H1 (cell line): ENCODE data around the gene MAGI1. TPM values are rescaled to one million over a fixed set of nuclear protein-coding genes. Genes with fewer than 3 reads are reported as not detected.

Experiments
- CTCF ChIA-PET: fragments of 300-600 bp; sonication (Branson Sonifier 250); formaldehyde crosslinking; loops from one replicate; lab custom pipeline; 2021; ENCODE audit not compliant: partially characterized antibody; lab: Charles Lee
- POLR2A ChIA-PET: fragments of 300-600 bp; sonication (Branson Sonifier 250); formaldehyde crosslinking; loops from one replicate; lab custom pipeline; 2021; ENCODE audit warnings: inconsistent platforms; ENCODE audit not compliant: partially characterized antibody; lab: Charles Lee
- DNase-seq, 2 experiments: peaks; one replicate each; pipeline versions ENCODE4 v3.0.0 to v3.0.0-alpha.2; 2010 to 2022; ENCODE audit warnings: low spot score in 2 of 2, low read depth in 1 of 2, mixed read lengths in 1 of 2
- FAIRE-seq: peaks from 2 replicates; lab custom pipeline; 2011; peaks lifted over from hg19 to GRCh38; lab: Jason Lieb, UNC
- H2AFZ ChIP-seq: 2 replicates; pipeline ENCODE4 v1.8.1; 2012; ENCODE audit warnings: low read length, inconsistent platforms
- H2AK5ac ChIP-seq: 2 replicates; pipeline ENCODE4 v1.6.1; 2013; ENCODE audit warnings: low read depth, low read length
- H2BK120ac ChIP-seq: replicated peaks from 2 replicates; pipeline ENCODE3; 2013; ENCODE audit warnings: low read depth, low read length, inconsistent platforms
- H2BK12ac ChIP-seq: 2 replicates; pipeline ENCODE4 v1.6.1; 2013; ENCODE audit warnings: low read depth, low read length
- H2BK15ac ChIP-seq: 2 replicates; pipeline ENCODE4 v1.6.1; 2013; ENCODE audit warnings: low read length
- H2BK20ac ChIP-seq: 2 replicates; pipeline ENCODE4 v1.6.1; 2013; ENCODE audit warnings: low read length
- H2BK5ac ChIP-seq: 2 replicates; pipeline ENCODE4 v1.6.1; 2013; ENCODE audit warnings: low read depth, low read length
- H3K14ac ChIP-seq: 2 replicates; pipeline ENCODE4 v1.6.1; 2013; ENCODE audit warnings: inconsistent platforms; ENCODE audit not compliant: insufficient read length
- H3K18ac ChIP-seq: 2 replicates; pipeline ENCODE4 v1.6.1; 2013; ENCODE audit warnings: low read length; ENCODE audit errors: extremely low read depth
- H3K23ac ChIP-seq: 2 replicates; pipeline ENCODE4 v1.6.1; 2013; ENCODE audit warnings: inconsistent platforms; ENCODE audit not compliant: insufficient read length
- H3K23me2 ChIP-seq: 2 replicates; pipeline ENCODE4 v1.6.1; 2013; ENCODE audit warnings: low read depth, low read length
- H3K27ac ChIP-seq: 2 replicates; pipeline ENCODE4 v1.6.1; 2011; ENCODE audit warnings: low read depth, low read length, inconsistent platforms
- H3K27me3 ChIP-seq, 4 experiments: replicated peaks in 1 of 4; 1 replicate in 1 of 4; 2 replicates in 3 of 4; pipeline versions ENCODE4 v1.6.1 to v1.8.1; 2011 to 2013; ENCODE audit warnings: low read length in 3 of 4, mild to moderate bottlenecking in 3 of 4, inconsistent platforms in 2 of 4, mixed read lengths in 2 of 4, moderate library complexity in 1 of 4; ENCODE audit not compliant: control insufficient read depth in 3 of 4, insufficient read depth in 3 of 4; ENCODE audit errors: extremely low read depth in 1 of 4
- H3K36me3 ChIP-seq, 4 experiments: 2 replicates each; pipeline versions ENCODE4 v1.6.1 to v1.8.1; 2011 to 2013; ENCODE audit warnings: mild to moderate bottlenecking in 4 of 4, low read length in 3 of 4, moderate library complexity in 2 of 4, control low read depth in 1 of 4, inconsistent platforms in 1 of 4; ENCODE audit not compliant: insufficient read depth in 4 of 4, control insufficient read depth in 2 of 4
- H3K4ac ChIP-seq: replicated peaks from 2 replicates; pipeline ENCODE3; 2013; ENCODE audit warnings: low read length, low read depth, mixed read lengths, inconsistent platforms; ENCODE audit not compliant: insufficient read length
- H3K4me1 ChIP-seq, 4 experiments: replicated peaks in 1 of 4; 1 replicate in 1 of 4; 2 replicates in 3 of 4; pipeline versions ENCODE4 v1.6.1 to v1.8.1; 2011 to 2013; ENCODE audit warnings: low read length in 3 of 4, inconsistent platforms in 2 of 4, mixed read lengths in 1 of 4; ENCODE audit not compliant: insufficient read depth in 4 of 4, control insufficient read depth in 3 of 4
- H3K4me2 ChIP-seq, 2 experiments: 2 replicates each; pipeline versions ENCODE4 v1.6.1 to v1.8.1; 2011 to 2013; ENCODE audit warnings: low read depth in 2 of 2, low read length in 2 of 2, control low read depth in 1 of 2, inconsistent platforms in 1 of 2, mild to moderate bottlenecking in 1 of 2; ENCODE audit not compliant: insufficient read depth in 1 of 2
- H3K4me3 ChIP-seq, 4 experiments: fragments of 200-600, 300-600 bp in 1 of 4; sonication (generic), shearing (Covaris generic), sonication (Bioruptor Twin) in 1 of 4; 2 replicates each; pipeline versions ENCODE4 v1.5.1 to v1.8.1; 2011 to 2016; ENCODE audit warnings: low read length in 4 of 4, low read depth in 3 of 4, control low read depth in 2 of 4, inconsistent platforms in 2 of 4, mild to moderate bottlenecking in 2 of 4, mixed read lengths in 1 of 4, moderate library complexity in 1 of 4; ENCODE audit not compliant: insufficient read depth in 2 of 4; ENCODE audit errors: extremely low read depth in 1 of 4
- H3K56ac ChIP-seq: replicated peaks from 2 replicates; pipeline ENCODE3; 2013; ENCODE audit warnings: low read depth, mild to moderate bottlenecking, mixed read lengths, low read length, inconsistent platforms; ENCODE audit not compliant: insufficient read length
- H3K79me1 ChIP-seq: 2 replicates; pipeline ENCODE4 v1.6.1; 2013; ENCODE audit warnings: low read depth, low read length, control low read depth
- H3K79me2 ChIP-seq, 2 experiments: 2 replicates each; pipeline versions ENCODE4 v1.6.1 to v1.8.1; 2012 to 2013; ENCODE audit warnings: low read length in 2 of 2, mild to moderate bottlenecking in 2 of 2, inconsistent platforms in 1 of 2; ENCODE audit not compliant: insufficient read depth in 2 of 2, control insufficient read depth in 1 of 2
- H3K9ac ChIP-seq, 4 experiments: replicated peaks in 1 of 4; 1 replicate in 1 of 4; 2 replicates in 3 of 4; pipeline versions ENCODE4 v1.6.1 to v1.8.1; 2011 to 2013; ENCODE audit warnings: low read depth in 3 of 4, low read length in 3 of 4, control low read depth in 2 of 4, mild to moderate bottlenecking in 2 of 4, moderate library complexity in 2 of 4, inconsistent platforms in 1 of 4; ENCODE audit errors: extremely low read depth in 1 of 4
- H3K9me3 ChIP-seq, 2 experiments: 2 replicates each; pipeline versions ENCODE4 v1.6.1 to v1.8.1; 2012 to 2013; ENCODE audit warnings: mild to moderate bottlenecking in 2 of 2, moderate library complexity in 2 of 2, control low read depth in 1 of 2, inconsistent platforms in 1 of 2, low read depth in 1 of 2, low read length in 1 of 2, mixed read lengths in 1 of 2; ENCODE audit not compliant: insufficient read depth in 2 of 2
- H4K20me1 ChIP-seq, 2 experiments: replicated peaks in 1 of 2; 2 replicates each; pipeline versions ENCODE3 to v1.8.1; 2011 to 2013; ENCODE audit warnings: inconsistent platforms in 2 of 2, low read length in 2 of 2, mild to moderate bottlenecking in 1 of 2; ENCODE audit not compliant: insufficient read depth in 2 of 2, control insufficient read depth in 1 of 2
- H4K5ac ChIP-seq: 2 replicates; pipeline ENCODE4 v1.6.1; 2013; ENCODE audit warnings: low read length, low read depth, mixed read lengths, inconsistent platforms; ENCODE audit not compliant: insufficient read length
- H4K8ac ChIP-seq: 2 replicates; pipeline ENCODE4 v1.8.0; 2013; ENCODE audit warnings: mild to moderate bottlenecking, moderate library complexity, low read length, inconsistent platforms; ENCODE audit not compliant: insufficient read depth; ENCODE audit errors: extremely low read depth
- H4K91ac ChIP-seq: replicated peaks from 2 replicates; pipeline ENCODE3; 2013; ENCODE audit warnings: low read length, mixed read lengths, inconsistent platforms; ENCODE audit not compliant: insufficient read length
- ATF3 ChIP-seq: IDR thresholded peaks from 2 replicates; pipeline ENCODE4 v1.6.1; 2011; ENCODE audit warnings: low read depth, mild to moderate bottlenecking, low read length; ENCODE audit not compliant: insufficient read depth
- CEBPB ChIP-seq: IDR thresholded peaks from 2 replicates; pipeline ENCODE4 v1.6.1; 2012; ENCODE audit warnings: low read depth, low read length
- CREB1 ChIP-seq: IDR thresholded peaks from 2 replicates; pipeline ENCODE4 v1.6.1; 2012; ENCODE audit warnings: inconsistent platforms
- CTBP2 ChIP-seq: IDR thresholded peaks from 2 replicates; pipeline ENCODE4 v1.7.0; 2011; ENCODE audit warnings: borderline replicate concordance, mild to moderate bottlenecking, moderate library complexity, mixed read lengths, low read length; ENCODE audit not compliant: insufficient read depth, insufficient read length
- E2F6 ChIP-seq: IDR thresholded peaks from 2 replicates; pipeline ENCODE4 v1.6.1; 2012; ENCODE audit warnings: inconsistent platforms
- GTF2F1 ChIP-seq: IDR thresholded peaks from 2 replicates; pipeline ENCODE4 v1.6.1; 2012; ENCODE audit warnings: low read depth, low read length, improper control_type of control experiment, borderline replicate concordance
- HDAC2 ChIP-seq, 2 experiments: fragments of 300-600 bp in 1 of 2; sonication (generic) in 1 of 2; IDR thresholded peaks; 2 replicates each; pipeline ENCODE4 v1.6.1; 2011 to 2012; ENCODE audit warnings: low read depth in 2 of 2, low read length in 2 of 2, mild to moderate bottlenecking in 2 of 2, moderate library complexity in 2 of 2, borderline replicate concordance in 1 of 2, inconsistent platforms in 1 of 2
- JUND ChIP-seq: IDR thresholded peaks from 2 replicates; pipeline ENCODE4 v1.6.1; 2011; ENCODE audit warnings: mild to moderate bottlenecking, improper control_type of control experiment, low read length
- NRF1 ChIP-seq: IDR thresholded peaks from 2 replicates; pipeline ENCODE4 v1.6.1; 2011; ENCODE audit warnings: mild to moderate bottlenecking, low read depth, low read length, improper control_type of control experiment
- SAP30 ChIP-seq: fragments of 300-600 bp; sonication (generic); IDR thresholded peaks from 2 replicates; pipeline ENCODE4 v1.7.1; 2012; ENCODE audit warnings: low read length, moderate library complexity, mild to moderate bottlenecking, inconsistent platforms; ENCODE audit not compliant: insufficient read depth, insufficient replicate concordance
- SP2 ChIP-seq: IDR thresholded peaks from 2 replicates; pipeline ENCODE4 v1.6.1; 2012; ENCODE audit warnings: mild to moderate bottlenecking, low read length, inconsistent platforms
- WGBS, 2 experiments: shearing (Covaris generic) in 1 of 2; methylation state at CpG; one replicate each; pipeline versions ENCODE4 v1.1.6 to v1.1.7; 2013 to 2015; ENCODE audit warnings: low lambda C conversion rate in 2 of 2, mixed read lengths in 2 of 2, inconsistent platforms in 1 of 2, low coverage in 1 of 2, missing lambda C conversion rate in 1 of 2; ENCODE audit not compliant: insufficient replicate concordance in 2 of 2, insufficient coverage in 1 of 2, insufficient read length in 1 of 2; ENCODE audit errors: extremely low coverage in 1 of 2, missing lambda C conversion rate in 1 of 2; 5-methylcytosine and 5-hydroxymethylcytosine counted together
- polyA plus RNA-seq, 7 experiments: library from polyadenylated mRNA; depleted of rRNA in 3 of 7; stranded (reverse) in 5 of 7; unstranded in 2 of 7; fragments of >200 nt in 5 of 7; fragments of 200-250 nt in 2 of 7; gene quantifications; 1 replicate in 5 of 7; 2 replicates in 1 of 7; 4 replicates in 1 of 7; pipeline versions ENCODE4 v1.2.1 to v1.2.3, GENCODE V29; 2011 to 2013; ENCODE audit warnings: missing spikeins in 2 of 7, mixed read lengths in 2 of 7
- total RNA-seq: library from RNA; stranded (reverse); fragmentation: NEBNext Ultra II Directional; extraction: Animal tissue kit (Norgen Biotek cat#: 25700); gene quantifications from 2 replicates; pipeline ENCODE4 v1.2.1, GENCODE V29; 2021

Gene MAGI1
- total and polyA plus RNA-seq, 2 of the 8 experiments (the other 6 are each of a cell fraction or from before 2014, with no cell fraction given) = 19.8 to 78.0 TPM

GRCh38 chr3:65831733-65832425 is 206.8 kb downstream of the MAGI1 start:
- WGBS, 2 experiments = 90% methylated on average over 3 of the region's 3 CpGs; no CpG with 5 or more reads in 1 of the 2 experiments
- TF ChIP-seq SP2 = no peak
- no peak for TF ChIP-seq CTBP2
- TF ChIP-seq NRF1 = no peak
- TF ChIP-seq ATF3 = no peak
- TF ChIP-seq SAP30 = no peak
- no peak for TF ChIP-seq E2F6
- TF ChIP-seq HDAC2 (IDR thresholded peaks at IDR 0.05; ENCODE audit: borderline replicate concordance in 1 of 2, low read depth in 2 of 2, low read length in 2 of 2) = no peak
- no peak for TF ChIP-seq JUND
- no peak for TF ChIP-seq CREB1
- no peak for TF ChIP-seq GTF2F1
- no peak for TF ChIP-seq CEBPB

More at GRCh38 chr3:65831733-65832425, 206.8 kb downstream of the MAGI1 start:
- H4K5ac ChIP-seq = no peak overlapping the region
- H2BK15ac ChIP-seq = no peak overlapping the region
- no peak overlapping the region for H3K14ac ChIP-seq
- H2AK5ac ChIP-seq = no peak overlapping the region
- H2AFZ ChIP-seq = no peak overlapping the region
- H3K23me2 ChIP-seq = no peaks in the 10 kb centered on the region
- H3K27ac ChIP-seq = no peak overlapping the region
- H3K18ac ChIP-seq = no peak overlapping the region
- H2BK120ac ChIP-seq = no peak overlapping the region
- H3K4me1 ChIP-seq = peaks cover 0 to 2% (median 0%) of the 10 kb centered on the region in 4 experiments; a peak in 1 of 7 replicates
- H3K56ac ChIP-seq = no peak overlapping the region
- H3K79me2 ChIP-seq = peaks cover 0 to 37% of the 10 kb centered on the region in 2 experiments; a peak in 2 of 4 replicates
- ChIA-PET POLR2A (interaction anchor here (0.6 to 0.9 kb wide), 2 partner anchors 9 to 13 kb away, joined by 3 to 5 read pairs; no protein-coding TSS in a partner anchor), CTCF (interaction anchor here (1.8 kb wide), 1 partner anchor 17 kb away, joined by 7 read pairs; no protein-coding TSS in a partner anchor)
- no peak overlapping the region for H4K8ac ChIP-seq
- no peaks in the 10 kb centered on the region for H3K27me3 ChIP-seq
- no peak for DNase-seq
- H3K79me1 ChIP-seq = no peaks in the 10 kb centered on the region; the same call in 1 of the 2 replicates
- no peak overlapping the region for H3K4me3 ChIP-seq
- H4K91ac ChIP-seq = no peak overlapping the region
- H2BK12ac ChIP-seq = no peak overlapping the region
- H3K36me3 ChIP-seq = no peaks in the 10 kb centered on the region
- no peak overlapping the region for H3K23ac ChIP-seq
- H2BK5ac ChIP-seq = no peak overlapping the region
- H3K4me2 ChIP-seq = no peak overlapping the region
- no peak overlapping the region for H3K9ac ChIP-seq
- peaks cover under 1 to 4% of the 10 kb centered on the region in 2 experiments for H4K20me1 ChIP-seq
- no peak overlapping the region for H2BK20ac ChIP-seq
- no peak overlapping the region for H3K4ac ChIP-seq
- no peaks in the 10 kb centered on the region for H3K9me3 ChIP-seq
- no peak for FAIRE-seq
